ENCODE measurements around the gene EPB41. TPM values are rescaled to one million over a fixed set of nuclear protein-coding genes. Genes with fewer than 3 reads are reported as not detected.
"Not testable (repeated sequence)": the region's sequence is repeated elsewhere in the genome, so short reads cannot be mapped to it uniquely, and the experiment has no call there.

Gene EPB41
- total and polyA plus RNA-seq, 2 experiments from 2014 or later, result 0.89 to 1.5 TPM

DNA sequence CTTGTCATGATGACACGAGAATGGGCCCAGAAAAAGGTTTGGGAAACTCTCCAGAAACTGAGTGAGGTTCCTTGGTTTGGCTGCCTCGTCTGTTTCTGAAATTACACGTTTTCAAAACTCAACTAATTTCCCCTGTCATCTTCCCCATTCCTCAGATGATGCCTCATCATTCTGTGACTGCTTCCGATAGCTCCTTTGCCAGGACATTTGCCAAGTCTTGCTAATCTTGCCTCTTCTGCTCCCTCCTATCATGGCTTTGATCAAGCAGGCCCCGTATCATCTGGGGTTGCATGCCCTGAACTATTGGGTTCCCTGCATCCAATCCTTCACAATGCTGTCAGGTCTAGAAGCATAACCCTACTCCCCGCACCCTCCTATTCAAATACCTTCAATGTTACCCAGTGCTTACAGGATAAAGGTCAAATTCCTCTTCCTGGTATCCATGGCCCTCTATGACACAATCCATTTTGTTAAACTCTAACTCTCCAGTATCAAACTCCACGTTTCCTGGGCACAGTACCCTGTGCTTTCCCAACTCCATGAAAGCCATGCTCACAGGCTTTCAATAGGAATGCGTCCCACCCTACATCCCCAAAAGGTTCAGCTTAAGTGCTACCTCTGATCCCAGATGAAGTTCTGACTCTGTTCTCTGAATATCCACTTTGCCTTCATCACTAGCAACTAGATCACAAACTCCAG is 231.5 kb downstream of the EPB41 start:
- Histone ChIP-seq H3K4me2 (ENCODE audit: unreplicated experiment) (peak overlapping the region; percentile 44), H4K20me1 (ENCODE audit: insufficient read depth) (0 out of 2 replicates have a peak, but pooled peaks cover 1% of the 10 kb centered on the region), H3K79me2 (ENCODE audit: insufficient read depth) (peaks cover 29% of the 10 kb centered on the region), H3K36me3 (ENCODE audit: low read depth) (peaks cover 31% of the 10 kb centered on the region), H3K4me3 (peak overlapping the region; percentile 11; the same call in 1 of the 2 replicates), H2AFZ (no peak overlapping the region), H3K9ac (peak overlapping the region; percentile 66), H3K9me3 (ENCODE audit: low read depth) (no peaks in the 10 kb centered on the region), H3F3A (ENCODE audit: insufficient read depth) (peaks cover 48% of the 10 kb centered on the region), H3K27ac (peak overlapping the region; percentile 94), H3K9me2 (ENCODE audit: insufficient read depth) (no peaks in the 10 kb centered on the region), H3K27me3 (replicated peaks; ENCODE audit: insufficient read depth) (no peaks in the 10 kb centered on the region), H3K4me1 (ENCODE audit: insufficient read depth) (peaks cover 26% of the 10 kb centered on the region)
- WGBS, 2 experiments (ENCODE audit: low coverage in 1 of 2, low lambda C conversion rate in 2 of 2, missing lambda C conversion rate in 2 of 2), result 19 to 20% methylated on average over 8 of the region's 8 CpGs
- in situ Hi-C loops (cut with MboI), result no loop called here
- peak; percentile 95 for DNase-seq
- TF ChIP-seq EZH2phosphoT487 (IDR thresholded peaks at IDR 0.05; ENCODE audit: insufficient read depth, low read depth) (no peak), EZH2 (IDR thresholded peaks at IDR 0.05; ENCODE audit: insufficient read depth, poor library complexity, severe bottlenecking) (no peak)

DNA sequence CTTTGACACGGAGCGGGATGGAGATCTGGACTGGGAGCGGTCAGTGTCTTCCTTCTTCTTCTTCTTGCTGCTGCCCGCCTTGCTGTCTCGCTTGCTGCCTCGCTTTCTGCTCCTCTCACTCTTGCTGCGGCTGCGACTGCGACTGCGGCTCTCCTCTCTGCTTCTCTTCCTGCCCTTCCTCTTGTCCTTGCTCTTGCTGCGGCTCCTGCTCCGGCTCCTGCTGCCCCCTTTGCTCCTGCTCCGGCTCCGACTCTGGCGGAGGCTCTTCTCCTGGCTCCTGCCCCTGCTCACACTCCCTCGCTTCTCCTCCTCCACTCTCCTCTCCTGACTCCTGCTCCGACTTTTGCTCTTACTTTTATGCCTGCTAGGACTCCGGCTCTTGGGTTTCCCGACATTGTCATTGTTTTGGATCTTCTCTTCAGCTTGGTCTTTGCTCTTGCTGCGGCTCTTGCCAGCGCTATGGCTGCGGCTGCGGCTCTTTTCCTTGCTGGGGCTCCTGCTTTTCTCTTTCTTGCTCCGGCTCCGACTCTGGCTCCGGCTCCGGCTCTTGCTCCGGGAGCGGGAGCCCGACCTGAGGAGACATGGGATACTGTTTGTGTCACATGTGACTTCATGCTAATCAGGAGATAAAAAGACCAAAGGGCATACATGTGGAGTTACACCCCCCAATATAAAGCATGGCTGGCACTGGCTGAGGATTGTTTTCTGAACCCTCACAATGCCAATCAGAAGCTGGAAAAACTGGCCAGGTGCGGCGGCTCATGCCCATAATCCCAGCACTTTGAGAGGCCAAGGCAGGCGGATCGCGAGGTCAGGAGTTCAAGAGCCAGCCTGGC is 234.5 kb downstream of the EPB41 start:
- TF ChIP-seq EZH2phosphoT487 (IDR thresholded peaks at IDR 0.05; ENCODE audit: insufficient read depth, low read depth) (no peak), EZH2 (IDR thresholded peaks at IDR 0.05; ENCODE audit: insufficient read depth, poor library complexity, severe bottlenecking) (no peak)
- DNase-seq, result no peak
- H3F3A ChIP-seq (ENCODE audit: insufficient read depth), result peaks cover 63% of the 10 kb centered on the region

DNA sequence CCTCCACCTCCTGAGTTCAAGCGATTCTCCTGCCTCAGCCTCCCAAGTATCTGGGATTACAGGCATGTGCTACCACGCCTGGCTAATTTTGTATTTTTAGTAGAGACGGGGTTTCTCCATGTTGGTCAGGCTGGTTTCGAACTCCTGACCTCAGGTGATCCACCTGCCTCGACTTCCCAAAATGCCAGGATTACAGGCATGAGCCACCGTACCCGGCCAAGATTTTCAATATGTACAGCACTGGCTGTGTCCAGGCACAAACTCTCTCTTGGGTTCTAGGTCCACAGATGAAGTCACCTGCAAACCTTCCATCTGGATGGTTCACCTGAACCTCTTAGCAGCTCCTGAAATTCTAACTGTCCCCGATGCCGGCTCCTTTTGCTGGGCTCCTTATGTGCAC is 236.0 kb downstream of the EPB41 start:
- H3K27me3 ChIP-seq (replicated peaks; ENCODE audit: insufficient read depth); H3K4me2 ChIP-seq (ENCODE audit: unreplicated experiment); H4K20me1 ChIP-seq (ENCODE audit: insufficient read depth); H3K27ac ChIP-seq; H3K9me3 ChIP-seq (ENCODE audit: low read depth); in situ Hi-C loops (cut with MboI); DNase-seq; H2AFZ ChIP-seq; H3K9me2 ChIP-seq (ENCODE audit: insufficient read depth); H3K9ac ChIP-seq; H3K4me3 ChIP-seq: not testable (repeated sequence)
- WGBS, 2 experiments (ENCODE audit: low coverage in 1 of 2, low lambda C conversion rate in 2 of 2, missing lambda C conversion rate in 2 of 2), result 97 to 98% methylated on average over 9 of the region's 9 CpGs
- H3K79me2 ChIP-seq (ENCODE audit: insufficient read depth), result peaks cover 63% of the 10 kb centered on the region
- H3K4me1 ChIP-seq (ENCODE audit: insufficient read depth), result peaks cover 22% of the 10 kb centered on the region
- H3K36me3 ChIP-seq (ENCODE audit: low read depth), result peaks cover 59% of the 10 kb centered on the region
- H3F3A ChIP-seq (ENCODE audit: insufficient read depth), result peaks cover 60% of the 10 kb centered on the region

More for the DNA sequence above, 234.5 kb downstream of the EPB41 start:
- no peak overlapping the region for H3K4me3 ChIP-seq
- no peak overlapping the region for H3K9ac ChIP-seq
- WGBS, 2 experiments (ENCODE audit: low coverage in 1 of 2, low lambda C conversion rate in 2 of 2, missing lambda C conversion rate in 2 of 2), result 97 to 98% methylated on average over 35 of the region's 35 CpGs
- 0 out of 2 replicates have a peak, but pooled peaks cover 4% of the 10 kb centered on the region for H4K20me1 ChIP-seq (ENCODE audit: insufficient read depth)
- peaks cover 51% of the 10 kb centered on the region for H3K79me2 ChIP-seq (ENCODE audit: insufficient read depth)
- H3K9me3 ChIP-seq (ENCODE audit: low read depth), result no peaks in the 10 kb centered on the region
- H3K4me2 ChIP-seq (ENCODE audit: unreplicated experiment), result no peak overlapping the region
- in situ Hi-C loops (cut with MboI), result no loop called here
- H3K27ac ChIP-seq, result peak overlapping the region; percentile 94
- H3K36me3 ChIP-seq (ENCODE audit: low read depth), result peaks cover 47% of the 10 kb centered on the region
- H3K4me1 ChIP-seq (ENCODE audit: insufficient read depth), result peaks cover 26% of the 10 kb centered on the region
- no peak overlapping the region for H2AFZ ChIP-seq
- no peaks in the 10 kb centered on the region for H3K27me3 ChIP-seq (replicated peaks; ENCODE audit: insufficient read depth)
- no peaks in the 10 kb centered on the region for H3K9me2 ChIP-seq (ENCODE audit: insufficient read depth)

DNA sequence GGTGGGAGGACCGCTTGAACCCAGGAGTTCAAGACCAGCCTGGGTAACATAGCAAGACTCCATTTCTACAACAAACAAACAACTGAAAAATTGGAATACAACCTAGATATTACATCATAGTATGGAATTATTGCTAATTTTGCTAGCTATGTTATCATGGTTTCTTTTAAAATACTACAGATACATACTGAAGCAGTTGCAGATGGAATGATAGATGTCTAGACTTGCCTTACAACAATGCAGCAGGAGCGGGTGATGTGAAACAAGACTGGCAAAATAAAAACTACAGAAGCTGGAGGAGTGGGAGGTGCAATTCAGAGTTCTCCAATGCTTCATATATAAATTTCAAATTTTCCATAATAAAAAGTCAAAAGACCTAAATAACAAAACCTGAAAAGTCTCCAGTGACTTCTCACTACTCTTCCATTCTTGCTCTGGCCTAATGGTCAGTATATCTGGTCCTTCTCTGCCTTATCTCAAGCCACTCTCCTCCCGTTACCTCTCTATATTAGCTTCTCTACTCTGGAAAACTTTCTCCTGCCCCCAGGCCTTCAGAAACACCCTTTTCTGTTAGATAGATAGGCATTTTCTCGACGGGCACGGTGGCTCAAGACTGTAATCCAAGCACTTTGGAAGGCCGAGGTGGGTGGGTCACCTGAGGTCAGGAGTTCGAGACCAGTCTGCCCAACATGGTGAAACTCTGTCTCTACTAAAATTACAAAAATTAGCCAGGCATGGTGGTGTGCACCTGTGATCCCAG is 237.9 kb downstream of the EPB41 start:
- H3K9me3 ChIP-seq (ENCODE audit: low read depth), result no peaks in the 10 kb centered on the region
- H3K79me2 ChIP-seq (ENCODE audit: insufficient read depth), result peaks cover 82% of the 10 kb centered on the region
- peaks cover 76% of the 10 kb centered on the region for H3K36me3 ChIP-seq (ENCODE audit: low read depth)

More for the DNA sequence above, 237.9 kb downstream of the EPB41 start:
- Histone ChIP-seq H3K4me3 (no peak overlapping the region), H3K4me1 (ENCODE audit: insufficient read depth) (peaks cover 8% of the 10 kb centered on the region), H3K27ac (no peak overlapping the region), H3K9ac (no peak overlapping the region), H3K27me3 (replicated peaks; ENCODE audit: insufficient read depth) (no peaks in the 10 kb centered on the region), H3F3A (ENCODE audit: insufficient read depth) (peaks cover 47% of the 10 kb centered on the region), H4K20me1 (ENCODE audit: insufficient read depth) (0 out of 2 replicates have a peak, but pooled peaks cover 4% of the 10 kb centered on the region), H3K9me2 (ENCODE audit: insufficient read depth) (no peaks in the 10 kb centered on the region), H3K4me2 (ENCODE audit: unreplicated experiment) (no peak overlapping the region), H2AFZ (no peak overlapping the region)
- WGBS, 2 experiments (ENCODE audit: low coverage in 1 of 2, low lambda C conversion rate in 2 of 2, missing lambda C conversion rate in 2 of 2), result 95 to 96% methylated on average over 8 of the region's 8 CpGs
- in situ Hi-C loops (cut with MboI), result no loop called here
- DNase-seq, result no peak
- TF ChIP-seq EZH2phosphoT487 (IDR thresholded peaks at IDR 0.05; ENCODE audit: insufficient read depth, low read depth) (no peak), EZH2 (IDR thresholded peaks at IDR 0.05; ENCODE audit: insufficient read depth, poor library complexity, severe bottlenecking) (no peak)

All from GM23248 (cell line).